ENCODE results near the gene PITX3. TPM values are rescaled to one million over a fixed set of nuclear protein-coding genes. Genes with fewer than 3 reads are reported as not detected.

Gene PITX3
- total and polyA plus RNA-seq, 10 donors: not detected

- Histone ChIP-seq H3K36me3 (peaks cover 0 to 28% (median 1%) of the 10 kb centered on the region in 6 donors), H3K27ac (no peak overlapping the region), H3K9me3 (no peaks in the 10 kb centered on the region), H3K4me1 (peaks cover 17 to 60% (median 31%) of the 10 kb centered on the region in 6 donors), H3K27me3 (replicated peaks in 1 of 7) (no peaks in the 10 kb centered on the region), H3K4me3 (no peak overlapping the region)
- DNase-seq: no peak
- WGBS, 5 donors: 33 to 57% (median 41%) methylated on average over 2 of the region's 2 CpGs
- intact Hi-C loops (cut with DNase I; ENCODE audit: low total_unique reads): no loop called here
- TF ChIP-seq CTCF (IDR thresholded peaks at IDR 0.05 in 8 of 11, conservative IDR thresholded peaks at IDR 0.05 in 3 of 11) (no peak), POLR2AphosphoS5 (IDR thresholded peaks at IDR 0.05) (no peak), POLR2A (IDR thresholded peaks at IDR 0.05) (no peak)
Observed at GRCh38 chr10:102283890-102284289, 42.6 kb upstream of the PITX3 start.

- WGBS, 5 donors: 61 to 79% (median 64%) methylated on average over 2 of the region's 2 CpGs
- Histone ChIP-seq H3K4me1 (peaks cover 15 to 61% (median 31%) of the 10 kb centered on the region in 6 donors), H3K36me3 (peaks cover 0 to 25% (median 0%) of the 10 kb centered on the region in 6 donors), H3K4me3 (no peak overlapping the region), H3K27ac (no peak overlapping the region), H3K27me3 (replicated peaks in 1 of 7) (no peaks in the 10 kb centered on the region), H3K9me3 (no peaks in the 10 kb centered on the region)
- TF ChIP-seq POLR2AphosphoS5 (IDR thresholded peaks at IDR 0.05) (no peak), POLR2A (IDR thresholded peaks at IDR 0.05) (no peak), CTCF (IDR thresholded peaks at IDR 0.05 in 8 of 11, conservative IDR thresholded peaks at IDR 0.05 in 3 of 11) (no peak)
- intact Hi-C loops (cut with DNase I; ENCODE audit: low total_unique reads): no loop called here
- no peak for DNase-seq
Observed at GRCh38 chr10:102283488-102283887, 42.2 kb upstream of the PITX3 start.

GRCh38 chr10:102281102-102281487, 39.8 kb upstream of the PITX3 start:
- TF ChIP-seq POLR2A (IDR thresholded peaks at IDR 0.05) (no peak), POLR2AphosphoS5 (IDR thresholded peaks at IDR 0.05) (no peak), CTCF (IDR thresholded peaks at IDR 0.05 in 8 of 11, conservative IDR thresholded peaks at IDR 0.05 in 3 of 11) (no peak)
- peak overlapping the region in 1 of 8 donors; percentile 11 for H3K4me3 ChIP-seq
- 7 to 24% (median 21%) methylated on average over 3 of the region's 3 CpGs for WGBS, 5 donors
- H3K27me3 ChIP-seq (replicated peaks in 1 of 7): no peaks in the 10 kb centered on the region
- peaks cover 0 to 31% (median 8%) of the 10 kb centered on the region in 6 donors for H3K36me3 ChIP-seq
- intact Hi-C loops (cut with DNase I; ENCODE audit: low total_unique reads): no loop called here
- H3K9me3 ChIP-seq: no peaks in the 10 kb centered on the region
- H3K27ac ChIP-seq: peak overlapping the region in 5 of 8 donors; percentile 22 to 56 (median 25)
- peaks cover 15 to 63% (median 31%) of the 10 kb centered on the region in 6 donors for H3K4me1 ChIP-seq
- DNase-seq: no peak

GRCh38 chr10:102280397-102281101, 39.2 kb upstream of the PITX3 start:
- Histone ChIP-seq H3K9me3 (no peaks in the 10 kb centered on the region), H3K36me3 (peaks cover 0 to 33% (median 8%) of the 10 kb centered on the region in 6 donors), H3K27me3 (replicated peaks in 1 of 7) (no peaks in the 10 kb centered on the region), H3K27ac (peak overlapping the region in 6 of 8 donors; percentile 22 to 56 (median 28)), H3K4me3 (peak overlapping the region in 1 of 8 donors; percentile 11), H3K4me1 (peaks cover 15 to 63% (median 31%) of the 10 kb centered on the region in 6 donors)
- TF ChIP-seq POLR2AphosphoS5 (IDR thresholded peaks at IDR 0.05): peak in 1 of 3 donors; percentile 29
- TF ChIP-seq CTCF (IDR thresholded peaks at IDR 0.05 in 8 of 11, conservative IDR thresholded peaks at IDR 0.05 in 3 of 11): no peak
- no peak for DNase-seq
- WGBS, 5 donors: 7 to 15% (median 9%) methylated on average over 3 of the region's 3 CpGs
- intact Hi-C loops (cut with DNase I; ENCODE audit: low total_unique reads): no loop called here
